ENCODE data around the gene MMP21.

MMP21 gene

GRCh38 chr10:125761961-125762360 lies 13.7 kb downstream of the MMP21 start:
- no peak for DNase-seq

GRCh38 chr10:125757742-125758141 lies 17.9 kb downstream of the MMP21 start:
- DNase-seq: no peak

GRCh38 chr10:125756853-125757487 lies 18.7 kb downstream of the MMP21 start:
- no peak for DNase-seq

- DNase-seq: no peak
These were observed 19.4 kb downstream of the MMP21 start for GRCh38 chr10:125756196-125756595.

GRCh38 chr10:125747417-125747816 lies 28.2 kb downstream of the MMP21 start:
- no peak for DNase-seq

GRCh38 chr10:125744909-125745308 lies 30.7 kb downstream of the MMP21 start:
- no peak for DNase-seq

GRCh38 chr10:125742465-125742864 lies 33.2 kb downstream of the MMP21 start:
- DNase-seq: no peak

GRCh38 chr10:125739994-125740679 lies 35.5 kb downstream of the MMP21 start:
- no peak for DNase-seq

- no peak for DNase-seq
These were observed 37.4 kb downstream of the MMP21 start for GRCh38 chr10:125738206-125738605.

- DNase-seq: no peak
These were observed 40.8 kb downstream of the MMP21 start for GRCh38 chr10:125734823-125735222.

- DNase-seq: no peak
These were observed 41.5 kb downstream of the MMP21 start for GRCh38 chr10:125734148-125734547.

GRCh38 chr10:125727436-125727835 lies 48.2 kb downstream of the MMP21 start:
- DNase-seq: no peak

- DNase-seq: no peak
These were observed 48.7 kb downstream of the MMP21 start for GRCh38 chr10:125726914-125727313.

- no peak for DNase-seq
These were observed 52.8 kb downstream of the MMP21 start for GRCh38 chr10:125722811-125723210.

GRCh38 chr10:125721035-125721434 lies 54.6 kb downstream of the MMP21 start:
- DNase-seq: no peak

GRCh38 chr10:125720002-125720382 lies 55.6 kb downstream of the MMP21 start:
- no peak for DNase-seq

GRCh38 chr10:125719173-125720001 lies 56.2 kb downstream of the MMP21 start, which contains the start of gene EDRF1:
EDRF1 (plus strand) TSS chr10:125719709; CDS start chr10:125719808, 99 bp downstream.
- peak; percentile 99 for DNase-seq
